GM23338 (cell line): Measurements from ENCODE around the gene SDHAF2. TPM values are rescaled to one million over a fixed set of nuclear protein-coding genes. Genes with fewer than 3 reads are reported as not detected.
"Not testable (repeated sequence)": the region's sequence is repeated elsewhere in the genome, so short reads cannot be mapped to it uniquely, and the experiment has no call there.

Experiments used
- ATAC-seq: fragments of 200-7000 bp; cut with Tn5 transposase; 3 replicates; pipeline ENCODE4 v1.9.1; 2020
- DNase-seq: peaks from one replicate; pipeline ENCODE4 v3.0.0-alpha.2; 2015; ENCODE audit warnings: low spot score
- H2AFZ ChIP-seq: fragments of 200-600 bp; sonication (generic); 2 replicates; pipeline ENCODE4 v1.8.0; 2016; ENCODE audit warnings: antibody characterized with exemption, mild to moderate bottlenecking, moderate library complexity
- H3F3A ChIP-seq: fragments of 200-600 bp; sonication (generic); replicated peaks from 2 replicates; pipeline ENCODE4 v1.8.0; 2017; ENCODE audit warnings: antibody characterized with exemption, mixed run types, low read depth
- H3K27ac ChIP-seq: fragments of 200-600 bp; sonication (generic); 2 replicates; pipeline ENCODE4 v1.6.1; 2016; ENCODE audit warnings: low read depth
- H3K27me3 ChIP-seq: fragments of 200-600 bp; sonication (generic); 2 replicates; pipeline ENCODE4 v1.8.0; 2016; ENCODE audit warnings: mild to moderate bottlenecking, mixed run types, moderate library complexity; ENCODE audit not compliant: insufficient read depth
- H3K36me3 ChIP-seq: fragments of 200-600 bp; sonication (generic); 2 replicates; pipeline ENCODE4 v1.8.0; 2016; ENCODE audit warnings: mild to moderate bottlenecking; ENCODE audit not compliant: insufficient read depth
- H3K4me1 ChIP-seq: fragments of 200-600 bp; sonication (generic); 2 replicates; pipeline ENCODE4 v1.8.0; 2016; ENCODE audit warnings: mild to moderate bottlenecking, moderate library complexity; ENCODE audit not compliant: insufficient read depth
- H3K4me2 ChIP-seq: fragments of 200-600 bp; sonication (generic); 2 replicates; pipeline ENCODE4 v1.7.1; 2017; ENCODE audit warnings: mixed run types
- H3K4me3 ChIP-seq: fragments of 200-600 bp; sonication (generic); 2 replicates; pipeline ENCODE4 v1.6.1; 2016; ENCODE audit warnings: mixed run types
- H3K79me2 ChIP-seq: fragments of 200-600 bp; sonication (generic); replicated peaks from 2 replicates; pipeline ENCODE4 v1.8.0; 2017; ENCODE audit warnings: mild to moderate bottlenecking; ENCODE audit not compliant: insufficient read depth
- H3K9me2 ChIP-seq: fragments of 200-600 bp; sonication (generic); 2 replicates; pipeline ENCODE4 v1.8.0; 2017; ENCODE audit not compliant: insufficient read depth
- H4K20me1 ChIP-seq: fragments of 200-600 bp; sonication (generic); replicated peaks from 2 replicates; pipeline ENCODE4 v1.8.0; 2017; ENCODE audit warnings: mild to moderate bottlenecking; ENCODE audit not compliant: insufficient read depth
- H3K27ac Mint-ChIP-seq: 2 replicates; pipeline ENCODE4 v1.8.0; 2020; ENCODE audit warnings: inconsistent platforms, mild to moderate bottlenecking, moderate library complexity, mixed read lengths
- H3K27me3 Mint-ChIP-seq: 3 replicates; pipeline ENCODE4 v1.8.0; 2022; ENCODE audit warnings: low read depth, mild to moderate bottlenecking, moderate library complexity, mixed read lengths, inconsistent platforms; ENCODE audit not compliant: insufficient read depth, poor library complexity
- H3K36me3 Mint-ChIP-seq: 3 replicates; pipeline ENCODE4 v1.8.0; 2021; ENCODE audit warnings: low read depth, mild to moderate bottlenecking, inconsistent platforms, moderate library complexity, mixed read lengths
- H3K4me1 Mint-ChIP-seq: 3 replicates; pipeline ENCODE4 v1.8.0; 2020; ENCODE audit warnings: mild to moderate bottlenecking, inconsistent platforms, mixed read lengths
- H3K4me3 Mint-ChIP-seq: 3 replicates; pipeline ENCODE4 v1.8.0; 2021; ENCODE audit warnings: moderate library complexity, mild to moderate bottlenecking, inconsistent platforms, mixed read lengths
- H3K9me3 Mint-ChIP-seq: 3 replicates; pipeline ENCODE4 v1.8.0; 2020; ENCODE audit warnings: moderate library complexity, mild to moderate bottlenecking, inconsistent platforms, mixed read lengths
- CREB1 ChIP-seq: fragments of 250-450 bp; sonication (Bioruptor Pico); IDR thresholded peaks from 2 replicates; pipeline ENCODE4 v1.5.0; 2020; ENCODE audit warnings: low read depth, mild to moderate bottlenecking, moderate library complexity
- ETS1 ChIP-seq: IDR thresholded peaks from 2 replicates; pipeline ENCODE4 v1.6.1; 2016; ENCODE audit warnings: antibody characterized with exemption
- JUNB ChIP-seq: IDR thresholded peaks from one replicate; pipeline ENCODE4 v1.6.1; 2016; ENCODE audit warnings: antibody characterized with exemption; ENCODE audit not compliant: unreplicated experiment
- POLR2AphosphoS5 ChIP-seq: IDR thresholded peaks from 2 replicates; pipeline ENCODE4 v1.6.1; 2016; ENCODE audit warnings: antibody characterized with exemption, low read depth
- STAT1 ChIP-seq: IDR thresholded peaks from one replicate; pipeline ENCODE4 v1.6.1; 2016; ENCODE audit warnings: antibody characterized with exemption; ENCODE audit not compliant: unreplicated experiment
- ZNF114 ChIP-seq: fragments of 250-450 bp; sonication (Bioruptor Pico); IDR thresholded peaks from 2 replicates; pipeline ENCODE4 v1.5.0; 2020; ENCODE audit warnings: mild to moderate bottlenecking, moderate library complexity
- polyA plus RNA-seq: library from polyadenylated mRNA; unstranded; fragments of >200 nt; fragmentation: Nextera tagmentation; extraction: Ambion mirVana; gene quantifications from 2 replicates; pipeline ENCODE4 v1.2.1, GENCODE V29; 2016
- total RNA-seq: library from RNA; depleted of rRNA; stranded (reverse); fragments of >200 nt; shearing (Covaris generic); gene quantifications from 2 replicates; pipeline ENCODE4 v1.2.3, GENCODE V29; 2014
- TF ChIP-seq, protein P1 (sequence below): fragments of 250-450 bp; sonication (Bioruptor Pico); IDR thresholded peaks from 2 replicates; pipeline ENCODE4 v1.5.0; 2020; ENCODE audit warnings: mild to moderate bottlenecking, moderate library complexity
- TF ChIP-seq, protein P2 (sequence below), 2 experiments: fragments of 200-600 bp in 1 of 2; sonication (generic) in 1 of 2; conservative IDR thresholded peaks; 2 replicates each; pipeline versions ENCODE4 v1.5.1 to v1.6.1; 2016 to 2017; ENCODE audit warnings: antibody characterized with exemption in 2 of 2, low read depth in 2 of 2, mild to moderate bottlenecking in 2 of 2, moderate library complexity in 1 of 2

SDHAF2 gene
- total and polyA plus RNA-seq, 2 experiments from 2014 or later = 53.8 to 57.0 TPM

DNA sequence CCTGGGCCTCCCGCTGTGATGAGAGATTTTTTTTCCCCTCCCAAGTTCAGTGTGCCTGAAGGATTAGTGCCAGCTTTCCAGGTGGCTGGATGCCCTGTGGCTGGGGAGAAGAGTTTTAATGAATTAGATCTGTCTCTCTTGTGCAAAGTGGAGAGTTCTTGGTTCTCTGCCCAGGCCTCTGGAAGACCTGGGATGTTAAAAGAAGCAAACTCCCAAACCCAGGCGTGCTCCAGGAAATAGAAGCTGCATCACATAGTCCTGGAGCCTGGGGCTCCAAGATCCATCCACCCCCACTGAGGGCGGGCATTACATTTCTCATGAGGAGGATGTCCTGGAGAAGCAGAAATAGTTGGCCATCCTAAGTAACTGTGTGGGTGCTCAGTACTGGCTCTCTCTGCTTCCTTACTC is 30.6 kb downstream of the SDHAF2 start (continued):
- TF ChIP-seq JUNB = no peak
- no peak for TF ChIP-seq STAT1
- TF ChIP-seq ZNF114 (CRISPR knock-in tag) = no peak
- TF ChIP-seq, protein P1, sequence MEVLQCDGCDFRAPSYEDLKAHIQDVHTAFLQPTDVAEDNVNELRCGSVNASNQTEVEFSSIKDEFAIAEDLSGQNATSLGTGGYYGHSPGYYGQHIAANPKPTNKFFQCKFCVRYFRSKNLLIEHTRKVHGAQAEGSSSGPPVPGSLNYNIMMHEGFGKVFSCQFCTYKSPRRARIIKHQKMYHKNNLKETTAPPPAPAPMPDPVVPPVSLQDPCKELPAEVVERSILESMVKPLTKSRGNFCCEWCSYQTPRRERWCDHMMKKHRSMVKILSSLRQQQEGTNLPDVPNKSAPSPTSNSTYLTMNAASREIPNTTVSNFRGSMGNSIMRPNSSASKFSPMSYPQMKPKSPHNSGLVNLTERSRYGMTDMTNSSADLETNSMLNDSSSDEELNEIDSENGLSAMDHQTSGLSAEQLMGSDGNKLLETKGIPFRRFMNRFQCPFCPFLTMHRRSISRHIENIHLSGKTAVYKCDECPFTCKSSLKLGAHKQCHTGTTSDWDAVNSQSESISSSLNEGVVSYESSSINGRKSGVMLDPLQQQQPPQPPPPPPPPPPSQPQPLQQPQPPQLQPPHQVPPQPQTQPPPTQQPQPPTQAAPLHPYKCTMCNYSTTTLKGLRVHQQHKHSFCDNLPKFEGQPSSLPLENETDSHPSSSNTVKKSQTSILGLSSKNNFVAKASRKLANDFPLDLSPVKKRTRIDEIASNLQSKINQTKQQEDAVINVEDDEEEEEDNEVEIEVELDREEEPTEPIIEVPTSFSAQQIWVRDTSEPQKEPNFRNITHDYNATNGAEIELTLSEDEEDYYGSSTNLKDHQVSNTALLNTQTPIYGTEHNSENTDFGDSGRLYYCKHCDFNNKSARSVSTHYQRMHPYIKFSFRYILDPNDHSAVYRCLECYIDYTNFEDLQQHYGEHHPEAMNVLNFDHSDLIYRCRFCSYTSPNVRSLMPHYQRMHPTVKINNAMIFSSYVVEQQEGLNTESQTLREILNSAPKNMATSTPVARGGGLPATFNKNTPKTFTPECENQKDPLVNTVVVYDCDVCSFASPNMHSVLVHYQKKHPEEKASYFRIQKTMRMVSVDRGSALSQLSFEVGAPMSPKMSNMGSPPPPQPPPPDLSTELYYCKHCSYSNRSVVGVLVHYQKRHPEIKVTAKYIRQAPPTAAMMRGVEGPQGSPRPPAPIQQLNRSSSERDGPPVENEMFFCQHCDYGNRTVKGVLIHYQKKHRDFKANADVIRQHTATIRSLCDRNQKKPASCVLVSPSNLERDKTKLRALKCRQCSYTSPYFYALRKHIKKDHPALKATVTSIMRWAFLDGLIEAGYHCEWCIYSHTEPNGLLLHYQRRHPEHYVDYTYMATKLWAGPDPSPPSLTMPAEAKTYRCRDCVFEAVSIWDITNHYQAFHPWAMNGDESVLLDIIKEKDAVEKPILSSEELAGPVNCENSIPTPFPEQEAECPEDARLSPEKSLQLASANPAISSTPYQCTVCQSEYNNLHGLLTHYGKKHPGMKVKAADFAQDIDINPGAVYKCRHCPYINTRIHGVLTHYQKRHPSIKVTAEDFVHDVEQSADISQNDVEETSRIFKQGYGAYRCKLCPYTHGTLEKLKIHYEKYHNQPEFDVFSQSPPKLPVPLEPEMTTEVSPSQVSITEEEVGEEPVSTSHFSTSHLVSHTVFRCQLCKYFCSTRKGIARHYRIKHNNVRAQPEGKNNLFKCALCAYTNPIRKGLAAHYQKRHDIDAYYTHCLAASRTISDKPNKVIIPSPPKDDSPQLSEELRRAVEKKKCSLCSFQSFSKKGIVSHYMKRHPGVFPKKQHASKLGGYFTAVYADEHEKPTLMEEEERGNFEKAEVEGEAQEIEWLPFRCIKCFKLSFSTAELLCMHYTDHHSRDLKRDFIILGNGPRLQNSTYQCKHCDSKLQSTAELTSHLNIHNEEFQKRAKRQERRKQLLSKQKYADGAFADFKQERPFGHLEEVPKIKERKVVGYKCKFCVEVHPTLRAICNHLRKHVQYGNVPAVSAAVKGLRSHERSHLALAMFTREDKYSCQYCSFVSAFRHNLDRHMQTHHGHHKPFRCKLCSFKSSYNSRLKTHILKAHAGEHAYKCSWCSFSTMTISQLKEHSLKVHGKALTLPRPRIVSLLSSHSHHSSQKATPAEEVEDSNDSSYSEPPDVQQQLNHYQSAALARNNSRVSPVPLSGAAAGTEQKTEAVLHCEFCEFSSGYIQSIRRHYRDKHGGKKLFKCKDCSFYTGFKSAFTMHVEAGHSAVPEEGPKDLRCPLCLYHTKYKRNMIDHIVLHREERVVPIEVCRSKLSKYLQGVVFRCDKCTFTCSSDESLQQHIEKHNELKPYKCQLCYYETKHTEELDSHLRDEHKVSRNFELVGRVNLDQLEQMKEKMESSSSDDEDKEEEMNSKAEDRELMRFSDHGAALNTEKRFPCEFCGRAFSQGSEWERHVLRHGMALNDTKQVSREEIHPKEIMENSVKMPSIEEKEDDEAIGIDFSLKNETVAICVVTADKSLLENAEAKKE = no peak
- TF ChIP-seq ETS1 = no peak
- no peak for TF ChIP-seq POLR2AphosphoS5
- TF ChIP-seq CREB1 (CRISPR knock-in tag) = no peak

GRCh38 chr11:61460986-61461385 is 31.1 kb downstream of the SDHAF2 start:
- H3K36me3 Mint-ChIP-seq = peaks cover 3% of the 10 kb centered on the region; the same call in 2 of the 3 replicates
- Histone ChIP-seq H2AFZ (no peak overlapping the region), H3K27me3 (no peaks in the 10 kb centered on the region), H3K9me2 (no peaks in the 10 kb centered on the region), H3K36me3 (no peaks in the 10 kb centered on the region), H3K4me1 (no peaks in the 10 kb centered on the region), H4K20me1 (no peaks in the 10 kb centered on the region), H3K79me2 (no peaks in the 10 kb centered on the region), H3F3A (0 out of 2 replicates have a peak, but pooled peaks cover 6% of the 10 kb centered on the region), H3K27ac (peak overlapping the region; percentile 13; the same call in 1 of the 2 replicates), H3K4me2 (no peak overlapping the region), H3K4me3 (no peak overlapping the region)
- TF ChIP-seq, protein P2, sequence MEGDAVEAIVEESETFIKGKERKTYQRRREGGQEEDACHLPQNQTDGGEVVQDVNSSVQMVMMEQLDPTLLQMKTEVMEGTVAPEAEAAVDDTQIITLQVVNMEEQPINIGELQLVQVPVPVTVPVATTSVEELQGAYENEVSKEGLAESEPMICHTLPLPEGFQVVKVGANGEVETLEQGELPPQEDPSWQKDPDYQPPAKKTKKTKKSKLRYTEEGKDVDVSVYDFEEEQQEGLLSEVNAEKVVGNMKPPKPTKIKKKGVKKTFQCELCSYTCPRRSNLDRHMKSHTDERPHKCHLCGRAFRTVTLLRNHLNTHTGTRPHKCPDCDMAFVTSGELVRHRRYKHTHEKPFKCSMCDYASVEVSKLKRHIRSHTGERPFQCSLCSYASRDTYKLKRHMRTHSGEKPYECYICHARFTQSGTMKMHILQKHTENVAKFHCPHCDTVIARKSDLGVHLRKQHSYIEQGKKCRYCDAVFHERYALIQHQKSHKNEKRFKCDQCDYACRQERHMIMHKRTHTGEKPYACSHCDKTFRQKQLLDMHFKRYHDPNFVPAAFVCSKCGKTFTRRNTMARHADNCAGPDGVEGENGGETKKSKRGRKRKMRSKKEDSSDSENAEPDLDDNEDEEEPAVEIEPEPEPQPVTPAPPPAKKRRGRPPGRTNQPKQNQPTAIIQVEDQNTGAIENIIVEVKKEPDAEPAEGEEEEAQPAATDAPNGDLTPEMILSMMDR (conservative IDR thresholded peaks at IDR 0.05; ENCODE audit: low read depth in 2 of 2) = peak; percentile 50 to 61
- no peak for TF ChIP-seq POLR2AphosphoS5
- H3K27ac Mint-ChIP-seq = peak overlapping the region; percentile 25; the same call in 1 of the 2 replicates
- ATAC-seq = peak; percentile 69
- H3K27me3 Mint-ChIP-seq = peaks cover 3% of the 10 kb centered on the region
- no peaks in the 10 kb centered on the region for H3K9me3 Mint-ChIP-seq
- DNase-seq = peak; percentile 30
- peaks cover 4% of the 10 kb centered on the region for H3K4me1 Mint-ChIP-seq
- H3K4me3 Mint-ChIP-seq = no peak overlapping the region

GRCh38 chr11:61467602-61468001 is 37.7 kb downstream of the SDHAF2 start:
- not testable (repeated sequence) for H3K9me3 Mint-ChIP-seq, ATAC-seq, H3F3A ChIP-seq, H3K4me3 ChIP-seq, H2AFZ ChIP-seq, H3K4me3 Mint-ChIP-seq, H3K36me3 ChIP-seq, H3K4me1 ChIP-seq, H3K4me2 ChIP-seq, H3K27me3 Mint-ChIP-seq, H3K27ac ChIP-seq, H3K9me2 ChIP-seq, H4K20me1 ChIP-seq, DNase-seq, H3K27ac Mint-ChIP-seq, H3K4me1 Mint-ChIP-seq, H3K27me3 ChIP-seq, H3K36me3 Mint-ChIP-seq, H3K79me2 ChIP-seq
